Coronary artery (tissue), 2 donors: ENCODE measurements around the gene SUSD5.

Experiments used
- DNase-seq: peaks from one replicate; pipeline ENCODE4 v3.0.0-alpha.2; 2017; ENCODE audit warnings: low spot score
- H3K27ac ChIP-seq, 2 donors: fragments of 200-600 bp; sonication (generic); one replicate each; pipeline ENCODE4 v1.5.1; 2016 to 2019
- H3K4me3 ChIP-seq: fragments of 200-600 bp; sonication (generic); 2 replicates; pipeline ENCODE4 v1.5.1; 2016; ENCODE audit warnings: mild to moderate bottlenecking, moderate library complexity
- TF ChIP-seq, protein P1 (sequence below): fragments of 200-600 bp; sonication (generic); IDR thresholded peaks from one replicate; pipeline ENCODE4 v1.5.1; 2019; ENCODE audit warnings: antibody characterized with exemption

SUSD5 gene

DNA sequence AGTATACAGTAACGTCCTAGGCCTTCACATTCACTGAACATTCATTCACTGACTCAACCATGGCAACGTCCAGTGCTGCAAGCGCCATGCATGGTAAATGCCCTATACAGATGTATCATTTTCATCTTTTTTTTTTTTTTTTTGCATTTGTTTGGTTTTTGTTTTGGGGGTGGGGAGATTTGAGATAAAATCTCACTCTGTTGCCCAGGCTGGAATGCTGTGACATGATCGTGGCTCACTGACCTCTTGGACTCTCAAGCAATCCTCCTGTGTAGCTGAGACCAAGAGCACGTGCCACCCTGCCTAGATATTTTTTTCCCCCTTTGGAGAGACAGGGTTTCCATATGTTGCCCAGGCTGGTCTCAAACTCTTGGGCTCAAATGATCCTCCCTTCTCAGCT is 37.4 kb downstream of the SUSD5 start:
- no peak for DNase-seq
- no peak overlapping the region for H3K27ac ChIP-seq
- H3K4me3 ChIP-seq, result no peak overlapping the region
- TF ChIP-seq, protein P1, sequence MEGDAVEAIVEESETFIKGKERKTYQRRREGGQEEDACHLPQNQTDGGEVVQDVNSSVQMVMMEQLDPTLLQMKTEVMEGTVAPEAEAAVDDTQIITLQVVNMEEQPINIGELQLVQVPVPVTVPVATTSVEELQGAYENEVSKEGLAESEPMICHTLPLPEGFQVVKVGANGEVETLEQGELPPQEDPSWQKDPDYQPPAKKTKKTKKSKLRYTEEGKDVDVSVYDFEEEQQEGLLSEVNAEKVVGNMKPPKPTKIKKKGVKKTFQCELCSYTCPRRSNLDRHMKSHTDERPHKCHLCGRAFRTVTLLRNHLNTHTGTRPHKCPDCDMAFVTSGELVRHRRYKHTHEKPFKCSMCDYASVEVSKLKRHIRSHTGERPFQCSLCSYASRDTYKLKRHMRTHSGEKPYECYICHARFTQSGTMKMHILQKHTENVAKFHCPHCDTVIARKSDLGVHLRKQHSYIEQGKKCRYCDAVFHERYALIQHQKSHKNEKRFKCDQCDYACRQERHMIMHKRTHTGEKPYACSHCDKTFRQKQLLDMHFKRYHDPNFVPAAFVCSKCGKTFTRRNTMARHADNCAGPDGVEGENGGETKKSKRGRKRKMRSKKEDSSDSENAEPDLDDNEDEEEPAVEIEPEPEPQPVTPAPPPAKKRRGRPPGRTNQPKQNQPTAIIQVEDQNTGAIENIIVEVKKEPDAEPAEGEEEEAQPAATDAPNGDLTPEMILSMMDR, result no peak

DNA sequence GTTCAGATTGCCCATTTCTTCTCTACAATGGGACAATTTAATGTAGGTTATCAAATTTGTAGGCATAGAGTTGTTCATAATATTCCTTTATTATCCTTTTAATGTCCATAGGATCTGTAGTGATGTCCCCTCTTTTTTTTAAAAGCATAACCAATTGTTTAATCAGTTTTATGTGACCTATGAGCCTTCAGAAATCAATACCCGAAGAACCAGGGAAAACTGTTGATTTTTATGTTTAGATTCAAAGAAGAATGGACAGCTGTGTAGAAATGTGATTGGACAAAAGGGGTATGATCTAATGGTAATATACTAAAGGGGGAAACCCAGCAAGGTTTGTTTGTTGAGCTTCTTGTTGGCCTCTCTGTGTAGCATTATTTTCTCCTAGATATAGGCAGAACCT is 39.5 kb downstream of the SUSD5 start:
- DNase-seq, result no peak
- no peak overlapping the region for H3K4me3 ChIP-seq
- TF ChIP-seq, protein P1, result no peak

DNA sequence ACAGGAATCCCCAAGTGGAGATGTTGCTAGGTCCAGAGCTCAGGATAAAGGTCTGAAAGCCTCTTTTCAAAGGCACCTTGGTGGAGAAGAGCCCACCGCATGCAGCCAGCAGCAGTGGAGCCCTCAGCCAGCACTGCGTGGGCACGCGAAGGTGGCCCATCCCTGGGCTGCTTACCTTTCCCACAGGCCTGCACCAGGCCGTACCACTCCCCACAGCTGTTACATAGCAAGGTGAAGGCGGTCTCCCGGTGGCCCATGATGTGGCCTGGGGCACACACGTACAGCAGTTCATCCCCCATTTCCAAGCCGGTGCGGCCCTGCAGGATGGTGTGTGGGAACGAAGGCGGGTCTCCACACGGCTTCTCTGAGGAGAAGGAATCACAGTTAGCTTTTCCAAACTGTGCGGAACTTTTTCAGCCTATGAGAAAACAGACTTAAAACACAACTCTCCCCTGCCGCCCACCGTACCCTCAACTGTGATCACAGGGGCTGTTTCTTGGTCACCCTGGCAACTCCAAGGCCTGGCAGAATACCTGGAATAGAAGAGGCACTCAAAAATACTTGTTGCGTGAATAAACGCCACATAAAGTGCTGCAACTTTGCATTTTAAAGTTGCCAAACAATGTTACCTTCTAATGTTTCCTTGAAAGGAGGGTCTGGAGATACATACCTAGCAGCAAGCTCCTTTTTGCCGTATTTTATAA is 43.7 kb downstream of the SUSD5 start:
- H3K27ac ChIP-seq, result peak overlapping the region in 1 of 2 donors; percentile 87
- no peak overlapping the region for H3K4me3 ChIP-seq
- DNase-seq, result no peak
- TF ChIP-seq, protein P1, result no peak

More for the DNA sequence above, 39.5 kb downstream of the SUSD5 start:
- no peak overlapping the region for H3K27ac ChIP-seq

DNA sequence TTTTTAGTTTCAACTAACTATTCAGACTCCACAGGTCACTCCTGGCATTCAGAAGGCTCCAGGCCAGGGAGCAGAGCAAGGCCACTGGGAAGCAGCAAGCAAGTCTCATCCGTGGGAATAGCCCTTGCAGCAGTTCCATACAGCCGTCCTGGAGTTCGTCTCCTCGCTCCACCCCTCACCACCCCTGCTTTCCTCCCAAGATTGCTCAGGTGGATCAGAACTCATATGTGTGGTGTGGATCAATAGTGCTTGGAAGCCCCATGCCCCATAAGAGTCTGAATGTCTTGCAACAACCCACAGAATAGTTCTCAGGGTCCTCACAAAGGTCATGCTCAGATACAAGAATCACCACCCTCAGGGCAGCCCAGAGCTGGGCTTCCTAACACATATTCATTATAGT is 44.5 kb downstream of the SUSD5 start:
- peak overlapping the region; percentile 73 to 87 for H3K27ac ChIP-seq

DNA sequence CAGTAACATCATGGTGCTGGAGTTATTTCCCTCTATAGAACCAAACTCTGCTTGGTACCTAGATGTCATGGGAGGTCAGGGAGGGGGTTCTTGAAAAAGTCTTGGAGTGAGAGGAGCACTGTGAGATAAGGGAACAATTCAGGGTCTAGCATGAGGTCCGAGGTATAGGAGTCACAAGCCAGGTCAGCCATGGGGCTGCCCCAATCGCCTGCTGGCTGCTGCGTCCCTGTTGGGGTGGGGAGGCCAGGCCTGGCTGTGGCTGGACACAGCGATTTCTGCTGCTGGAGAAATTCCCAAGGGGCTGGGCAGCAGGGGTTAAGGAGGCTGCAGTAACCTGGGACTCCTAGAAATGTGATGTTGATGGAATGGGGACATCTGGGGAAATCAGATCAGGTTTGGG is 44.9 kb downstream of the SUSD5 start:
- H3K27ac ChIP-seq, result peak overlapping the region; percentile 73 to 87
- TF ChIP-seq, protein P1, result no peak
- H3K4me3 ChIP-seq, result no peak overlapping the region
- DNase-seq, result no peak

More for the DNA sequence above, 44.5 kb downstream of the SUSD5 start:
- TF ChIP-seq, protein P1, result no peak
- DNase-seq, result no peak
- H3K4me3 ChIP-seq, result no peak overlapping the region

DNA sequence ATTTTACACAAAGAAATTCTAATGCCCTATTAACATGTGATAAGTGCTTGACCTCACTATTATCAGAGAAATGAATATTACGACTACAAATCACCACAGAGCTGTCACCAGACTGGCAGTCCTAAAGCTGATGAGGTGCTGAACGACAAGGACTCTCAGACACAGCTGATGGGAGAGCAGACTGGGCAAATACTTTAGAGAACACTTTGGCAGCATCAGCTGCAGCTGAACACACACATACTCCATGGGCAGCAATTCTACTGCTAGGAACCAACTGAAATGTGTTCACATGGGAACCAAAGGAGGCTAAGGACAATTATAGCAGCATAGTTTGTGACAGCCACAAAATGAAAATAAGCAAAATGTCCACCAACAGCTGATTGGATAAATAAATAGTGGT is 45.5 kb downstream of the SUSD5 start:
- TF ChIP-seq, protein P1, result no peak
- no peak overlapping the region for H3K4me3 ChIP-seq
- peak overlapping the region; percentile 73 to 87 for H3K27ac ChIP-seq
- no peak for DNase-seq

DNA sequence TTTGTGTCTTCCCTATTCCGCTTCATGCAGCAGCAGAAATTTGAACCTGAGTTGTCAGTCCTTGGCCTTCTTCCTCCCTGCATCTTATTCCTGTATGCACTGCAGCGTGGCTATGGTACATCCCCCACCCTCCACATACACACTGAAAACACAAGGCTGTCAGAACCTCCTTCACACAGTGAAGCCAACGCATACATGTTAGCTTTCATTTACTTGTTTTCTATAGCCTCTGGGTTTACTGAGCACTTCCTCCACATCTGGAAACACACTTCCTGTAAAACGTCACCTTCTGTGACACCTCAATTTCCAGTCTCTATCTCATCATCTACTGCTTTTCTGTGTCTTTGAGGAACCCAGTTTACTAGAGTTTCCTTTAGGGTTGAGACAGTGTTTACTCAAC is 47.0 kb downstream of the SUSD5 start:
- no peak overlapping the region for H3K4me3 ChIP-seq
- no peak for DNase-seq
- H3K27ac ChIP-seq, result peak overlapping the region in 1 of 2 donors; percentile 77
- TF ChIP-seq, protein P1, result no peak
